B cell (primary cell): ENCODE data around the gene PPP2R5D.

ENCODE experiments used
- CTCF ChIP-seq: fragments of 200-600 bp; IDR thresholded peaks from one replicate; pipeline ENCODE4 v1.8.0; 2022; ENCODE audit warnings: antibody characterized with exemption, mild to moderate bottlenecking
- EZH2 ChIP-seq: IDR thresholded peaks from 2 replicates; pipeline ENCODE4 v1.6.1; 2012; ENCODE audit warnings: borderline replicate concordance, low read depth, mild to moderate bottlenecking, moderate library complexity, low read length; ENCODE audit not compliant: insufficient read depth, poor library complexity, severe bottlenecking

GRCh38 chr6:42979523-42980177 lies 4.7 kb upstream of the PPP2R5D start:
- TF ChIP-seq EZH2 (no peak), CTCF (no peak)
